Measurements from ENCODE around the gene SFTPB.
"Not testable (repeated sequence)": the region's sequence is repeated elsewhere in the genome, so short reads cannot be mapped to it uniquely, and the experiment has no call there.

The SFTPB gene

GRCh38 chr2:85652056-85652455 is 15.9 kb downstream of the SFTPB start:
- no peak for DNase-seq

- DNase-seq, result no peak
These were observed 16.9 kb downstream of the SFTPB start for GRCh38 chr2:85651097-85651496.

- no peak for DNase-seq
These were observed 17.5 kb downstream of the SFTPB start for GRCh38 chr2:85650456-85650855.

GRCh38 chr2:85649201-85650190 is 18.5 kb downstream of the SFTPB start:
- no peak for DNase-seq

- no peak for DNase-seq
These were observed 19.4 kb downstream of the SFTPB start for GRCh38 chr2:85648619-85649018.

- peak in 1 of 2 donors; percentile 29 for DNase-seq
These were observed 20.0 kb downstream of the SFTPB start for GRCh38 chr2:85647823-85648526.

GRCh38 chr2:85646166-85646565 is 21.8 kb downstream of the SFTPB start:
- DNase-seq, result no peak

GRCh38 chr2:85644909-85645308 is 23.1 kb downstream of the SFTPB start:
- no peak for DNase-seq

- peak in 1 of 2 donors; percentile 12 for DNase-seq
These were observed 25.3 kb downstream of the SFTPB start for GRCh38 chr2:85642725-85643124.

GRCh38 chr2:85635636-85636035 is 32.4 kb downstream of the SFTPB start:
- DNase-seq, result no peak

GRCh38 chr2:85635011-85635410 is 33.0 kb downstream of the SFTPB start:
- no peak for DNase-seq

- DNase-seq, result no peak
These were observed 36.7 kb downstream of the SFTPB start for GRCh38 chr2:85631316-85631715.

GRCh38 chr2:85628658-85629057 is 39.3 kb downstream of the SFTPB start:
- DNase-seq, result no peak

GRCh38 chr2:85623991-85624390 is 44.0 kb downstream of the SFTPB start:
- no peak for DNase-seq

- DNase-seq, result no peak
These were observed 46.7 kb downstream of the SFTPB start for GRCh38 chr2:85621338-85621737.

GRCh38 chr2:85619617-85620016 is 48.4 kb downstream of the SFTPB start:
- DNase-seq, result no peak

- not testable (repeated sequence) for DNase-seq
These were observed 50.3 kb downstream of the SFTPB start for GRCh38 chr2:85617723-85618122.

- DNase-seq, result no peak
These were observed 52.6 kb downstream of the SFTPB start for GRCh38 chr2:85615413-85615728.

- not testable (repeated sequence) for DNase-seq
These were observed 53.2 kb downstream of the SFTPB start for GRCh38 chr2:85614757-85615156.

- no peak for DNase-seq
These were observed 54.1 kb downstream of the SFTPB start for GRCh38 chr2:85613717-85614515.

- DNase-seq, result peak; percentile 84 to 85
These were observed 56.1 kb downstream of the SFTPB start, which contains the start of gene C2orf68 for GRCh38 chr2:85611705-85612587. TSS of gene C2orf68 (minus strand) at chr2:85612066. CDS start at chr2:85611984, 82 bp downstream.

GRCh38 chr2:85611217-85611704 is 56.7 kb downstream of the SFTPB start:
- no peak for DNase-seq
